ENCODE results near the gene CREB1. TPM values are rescaled to one million over a fixed set of nuclear protein-coding genes. Genes with fewer than 3 reads are reported as not detected.

Gene CREB1
- total RNA-seq, 1 experiment from 2014 or later = 43.5 TPM

DNA sequence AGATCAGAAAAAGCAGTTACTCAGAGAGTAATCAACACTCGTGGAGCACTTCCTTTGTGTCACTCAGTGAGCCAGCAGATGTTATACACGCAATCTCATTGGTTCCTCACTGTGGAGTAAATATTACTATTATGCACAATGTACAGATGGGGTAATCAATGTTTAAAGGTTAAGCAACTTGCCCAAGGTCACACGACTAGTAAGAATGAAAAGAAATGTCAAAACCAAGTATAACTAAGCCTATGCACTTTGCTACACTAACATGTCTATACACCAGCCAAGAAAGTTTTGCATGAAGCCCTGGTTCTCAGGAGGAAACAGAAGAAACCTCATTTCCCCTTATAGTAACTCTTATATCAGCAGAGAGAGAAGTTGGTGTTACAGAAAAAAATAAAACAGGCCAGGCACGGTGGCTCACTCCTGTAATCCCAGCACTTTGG lies 90.0 kb downstream of the CREB1 start:
- intact Hi-C loops (cut with micrococcal nuclease) = loop anchor here (5.0 to 10.0 kb wide), 4 partner anchors 107 to 815 kb away; partner anchors contain the start of gene PIKFYVE
- no peaks in the 10 kb centered on the region for H3K27me3 ChIP-seq (ENCODE audit: low read length)
- no peaks in the 10 kb centered on the region for H4K20me1 ChIP-seq (ENCODE audit: low read length)
- ATAC-seq (no peak), DNase-seq (no peak)
- no peaks in the 10 kb centered on the region for H3K9me3 ChIP-seq (ENCODE audit: low read length)
- no peak overlapping the region for H3K4me2 ChIP-seq (ENCODE audit: low read length)
- BruUV-seq (replicated peaks) = no TSS peak
- H3K4me1 ChIP-seq (ENCODE audit: insufficient read depth, low read length) = peaks cover 37% of the 10 kb centered on the region
- H3K9me2 ChIP-seq (replicated peaks; ENCODE audit: low read length) = no peaks in the 10 kb centered on the region
- peaks cover 14% of the 10 kb centered on the region; the same call in 1 of the 2 replicates for H3K36me3 ChIP-seq (ENCODE audit: low read depth, low read length)
- H3K4me3 ChIP-seq (ENCODE audit: low read length) = no peak overlapping the region
- CTCF ChIA-PET = no interaction called here
- no peak overlapping the region for H3K27ac ChIP-seq (ENCODE audit: low read length)
- H3F3A ChIP-seq (ENCODE audit: low read length, unreplicated experiment) = peaks cover 4% of the 10 kb centered on the region
- H2AFZ ChIP-seq (ENCODE audit: low read length) = no peak overlapping the region
- TF ChIP-seq, protein P1, sequence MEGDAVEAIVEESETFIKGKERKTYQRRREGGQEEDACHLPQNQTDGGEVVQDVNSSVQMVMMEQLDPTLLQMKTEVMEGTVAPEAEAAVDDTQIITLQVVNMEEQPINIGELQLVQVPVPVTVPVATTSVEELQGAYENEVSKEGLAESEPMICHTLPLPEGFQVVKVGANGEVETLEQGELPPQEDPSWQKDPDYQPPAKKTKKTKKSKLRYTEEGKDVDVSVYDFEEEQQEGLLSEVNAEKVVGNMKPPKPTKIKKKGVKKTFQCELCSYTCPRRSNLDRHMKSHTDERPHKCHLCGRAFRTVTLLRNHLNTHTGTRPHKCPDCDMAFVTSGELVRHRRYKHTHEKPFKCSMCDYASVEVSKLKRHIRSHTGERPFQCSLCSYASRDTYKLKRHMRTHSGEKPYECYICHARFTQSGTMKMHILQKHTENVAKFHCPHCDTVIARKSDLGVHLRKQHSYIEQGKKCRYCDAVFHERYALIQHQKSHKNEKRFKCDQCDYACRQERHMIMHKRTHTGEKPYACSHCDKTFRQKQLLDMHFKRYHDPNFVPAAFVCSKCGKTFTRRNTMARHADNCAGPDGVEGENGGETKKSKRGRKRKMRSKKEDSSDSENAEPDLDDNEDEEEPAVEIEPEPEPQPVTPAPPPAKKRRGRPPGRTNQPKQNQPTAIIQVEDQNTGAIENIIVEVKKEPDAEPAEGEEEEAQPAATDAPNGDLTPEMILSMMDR (conservative IDR thresholded peaks at IDR 0.05; ENCODE audit: low read depth, low read length) = no peak
- TF ChIP-seq EZH2 (IDR thresholded peaks at IDR 0.05; ENCODE audit: low read length, unreplicated experiment) = no peak
- TF ChIP-seq EZH2phosphoT487 (IDR thresholded peaks at IDR 0.05; ENCODE audit: borderline replicate concordance, low read length) = no peak
- H3K9ac ChIP-seq (ENCODE audit: low read length) = no peak overlapping the region
- H3K79me2 ChIP-seq (ENCODE audit: low read length) = peaks cover 44% of the 10 kb centered on the region
- POLR2A ChIA-PET (ENCODE audit: unreplicated experiment) = no interaction called here

DNA sequence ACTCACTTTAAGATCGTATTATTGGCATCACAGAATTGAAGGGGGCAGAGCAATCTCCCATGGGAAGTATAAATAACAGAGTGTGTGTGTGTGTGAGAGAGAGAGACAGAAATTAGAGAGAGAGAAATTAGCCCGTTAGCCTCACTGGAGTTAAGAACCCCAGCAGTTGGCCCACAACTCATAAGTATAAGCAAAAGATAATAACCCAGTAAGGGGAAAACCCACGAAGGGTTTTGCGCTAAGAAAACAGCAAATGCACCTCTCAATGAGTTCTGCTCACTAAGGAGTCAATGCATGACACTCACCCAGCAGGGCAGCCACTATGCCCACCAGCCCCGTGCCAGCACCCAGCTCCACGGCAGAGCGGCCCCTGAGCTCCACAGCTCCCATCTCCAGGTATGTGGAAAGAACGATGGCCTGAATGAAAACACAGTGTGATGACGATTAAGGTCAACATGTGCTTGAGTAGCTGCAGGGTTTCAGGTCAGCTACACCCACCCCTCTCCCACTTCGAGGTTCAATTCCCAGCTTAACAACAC lies 91.8 kb downstream of the CREB1 start:
- no TSS peak for BruUV-seq (replicated peaks)
- Histone ChIP-seq H3K4me3 (ENCODE audit: low read length) (no peak overlapping the region), H4K20me1 (ENCODE audit: low read length) (no peaks in the 10 kb centered on the region), H3K9me3 (ENCODE audit: low read length) (no peaks in the 10 kb centered on the region), H3K27me3 (ENCODE audit: low read length) (no peaks in the 10 kb centered on the region), H3F3A (ENCODE audit: low read length, unreplicated experiment) (peaks cover 4% of the 10 kb centered on the region), H3K4me2 (ENCODE audit: low read length) (no peak overlapping the region), H3K9me2 (replicated peaks; ENCODE audit: low read length) (no peaks in the 10 kb centered on the region), H3K9ac (ENCODE audit: low read length) (no peak overlapping the region), H3K27ac (ENCODE audit: low read length) (no peak overlapping the region), H2AFZ (ENCODE audit: low read length) (no peak overlapping the region), H3K79me2 (ENCODE audit: low read length) (peaks cover 44% of the 10 kb centered on the region), H3K36me3 (ENCODE audit: low read depth, low read length) (peaks cover 11% of the 10 kb centered on the region; the same call in 1 of the 2 replicates), H3K4me1 (ENCODE audit: insufficient read depth, low read length) (peaks cover 29% of the 10 kb centered on the region)
- ATAC-seq = no peak
- intact Hi-C loops (cut with micrococcal nuclease) = loop anchor here (5.0 to 10.0 kb wide), 3 partner anchors 637 to 817 kb away; partner anchors contain the start of gene PIKFYVE
- TF ChIP-seq, protein P1 (conservative IDR thresholded peaks at IDR 0.05; ENCODE audit: low read depth, low read length) = no peak
- no peak for TF ChIP-seq EZH2 (IDR thresholded peaks at IDR 0.05; ENCODE audit: low read length, unreplicated experiment)
- no peak for TF ChIP-seq EZH2phosphoT487 (IDR thresholded peaks at IDR 0.05; ENCODE audit: borderline replicate concordance, low read length)
- ChIA-PET CTCF (no interaction called here), POLR2A (ENCODE audit: unreplicated experiment) (no interaction called here)
- DNase-seq = no peak

Measured in PC-3 (cell line).